HL-60/S4 treated with retinoic acid at 250 ng/mL for 4 days and 3 days (cell line): ENCODE results near the gene VWA5B2.

ENCODE experiments used
- in situ Hi-C: fragments of 300-500 bp; cut with MboI; formaldehyde crosslinking; loops from 2 replicates; pipeline ENCODE4 v1.7.0; 2022; ENCODE audit warnings: low sequenced_read_pairs

Gene VWA5B2

DNA sequence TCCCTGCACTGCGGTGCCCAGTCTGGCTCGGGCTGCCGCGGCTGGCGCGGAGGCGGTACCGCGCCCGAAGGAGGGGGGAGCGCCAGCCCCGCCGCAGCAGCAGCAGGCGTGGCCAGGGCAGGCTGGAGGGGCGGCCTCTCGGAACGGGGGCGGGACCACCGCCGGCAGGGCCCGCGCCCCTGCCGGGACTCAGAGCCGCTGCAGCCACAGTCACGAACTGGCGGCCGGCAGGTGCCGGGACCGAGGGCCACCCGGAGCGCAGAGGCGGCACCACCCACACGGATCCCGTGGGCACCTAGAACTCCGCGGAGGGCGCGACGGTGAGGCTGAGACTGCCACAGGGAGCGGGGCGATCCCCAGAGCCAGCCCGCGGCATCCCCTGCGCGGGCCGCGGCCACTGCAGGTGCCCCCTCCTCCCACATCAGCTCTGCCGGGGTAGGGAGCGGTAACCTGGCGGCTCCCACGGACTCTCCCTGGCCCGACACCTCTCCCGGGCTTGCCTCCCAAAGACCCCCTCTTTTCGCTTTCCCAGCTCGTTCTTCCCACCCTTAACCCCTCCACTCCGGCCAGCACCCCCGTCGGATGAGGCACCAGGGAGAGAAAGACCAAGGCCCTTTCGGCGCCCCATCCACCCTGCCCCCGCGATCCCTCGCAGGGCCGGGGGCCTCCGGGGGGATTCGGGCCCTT lies at the start of gene VWA5B2:
VWA5B2 (plus strand) TSS at position 192 of the 687 bp plus-strand sequence. CDS start 944 bp downstream, outside the sequence.
- in situ Hi-C loops: no loop called here

DNA sequence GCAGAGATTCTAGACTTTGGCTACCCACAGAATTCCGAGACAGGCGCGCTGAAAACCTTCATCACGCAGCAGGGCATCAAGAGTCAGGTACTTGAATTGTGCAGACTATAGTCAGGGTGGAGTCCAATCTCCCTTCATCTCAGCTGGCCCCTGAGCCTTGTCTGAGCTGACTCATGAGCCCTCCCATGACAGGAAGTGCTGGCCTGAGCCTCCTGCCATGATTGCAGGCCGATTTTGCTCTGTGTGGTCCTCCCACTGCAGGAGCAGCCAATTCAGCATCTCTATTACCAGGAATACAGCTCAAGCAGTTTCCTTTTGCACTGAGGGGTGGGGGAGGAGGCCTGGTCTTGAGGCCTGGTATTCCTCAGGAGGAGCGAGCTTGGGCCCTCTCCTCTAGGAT lies 49.2 kb upstream of the VWA5B2 start:
- in situ Hi-C loops: no loop called here

DNA sequence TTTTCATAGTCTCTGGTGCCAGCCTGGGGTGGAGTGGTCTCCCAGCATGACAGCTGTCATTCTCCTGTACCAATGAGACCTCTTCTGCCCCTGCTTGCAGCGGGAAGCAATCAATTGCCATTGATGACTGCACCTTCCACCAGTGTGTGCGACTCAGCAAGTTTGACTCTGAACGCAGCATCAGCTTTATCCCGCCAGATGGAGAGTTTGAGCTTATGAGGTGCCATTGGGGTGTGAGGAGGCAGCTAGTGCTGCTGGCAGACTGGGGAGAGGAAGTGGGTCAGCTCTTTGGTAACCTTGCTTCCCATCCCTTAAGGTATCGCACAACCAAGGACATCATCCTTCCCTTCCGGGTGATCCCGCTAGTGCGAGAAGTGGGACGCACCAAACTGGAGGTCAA lies 47.8 kb upstream of the VWA5B2 start:
- in situ Hi-C loops: no loop called here

DNA sequence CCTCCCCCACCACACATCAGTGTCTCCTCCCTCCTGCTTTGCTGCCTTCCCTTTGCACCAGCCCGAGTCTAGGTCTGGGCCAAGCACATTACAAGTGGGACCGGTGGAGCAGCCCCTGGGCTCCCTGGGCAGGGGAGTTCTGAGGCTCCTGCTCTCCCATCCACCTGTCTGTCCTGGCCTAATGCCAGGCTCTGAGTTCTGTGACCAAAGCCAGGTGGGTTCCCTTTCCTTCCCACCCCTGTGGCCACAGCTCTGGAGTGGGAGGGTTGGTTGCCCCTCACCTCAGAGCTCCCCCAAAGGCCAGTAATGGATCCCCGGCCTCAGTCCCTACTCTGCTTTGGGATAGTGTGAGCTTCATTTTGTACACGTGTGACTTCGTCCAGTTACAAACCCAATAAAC lies 45.7 kb upstream of the VWA5B2 start:
- in situ Hi-C loops: no loop called here

DNA sequence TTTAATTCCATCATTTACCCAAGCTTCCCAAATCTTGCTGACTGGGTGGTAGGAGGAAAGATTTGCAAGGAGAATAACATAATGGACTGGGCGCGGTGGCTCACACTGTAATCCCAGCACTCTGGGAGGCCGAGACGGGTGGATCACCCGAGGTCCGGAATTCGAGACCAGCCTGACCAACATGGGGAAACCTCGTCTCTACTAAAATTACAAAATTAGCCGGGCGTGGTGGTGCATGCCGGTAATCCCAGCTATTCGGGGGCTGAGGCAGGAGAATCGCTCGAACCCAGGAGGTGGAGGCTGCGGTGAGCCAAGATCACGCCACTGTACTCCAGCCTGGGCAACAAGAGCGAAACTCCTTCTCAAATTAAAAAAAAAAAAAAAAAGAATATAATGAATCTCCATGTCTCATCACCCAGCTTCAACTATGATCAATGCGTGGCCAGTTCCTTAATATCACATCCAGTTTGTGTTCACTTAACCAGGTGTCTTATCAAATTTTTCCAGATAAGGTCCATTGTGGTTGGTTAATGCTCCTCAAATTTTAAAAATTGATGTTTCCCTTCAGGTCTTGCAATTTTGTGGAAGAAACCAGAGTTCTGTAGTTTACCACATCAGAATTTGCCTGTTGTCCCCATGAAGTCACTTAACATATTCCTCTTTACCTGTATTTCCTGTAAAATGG lies 44.7 kb upstream of the VWA5B2 start:
- in situ Hi-C loops: no loop called here

DNA sequence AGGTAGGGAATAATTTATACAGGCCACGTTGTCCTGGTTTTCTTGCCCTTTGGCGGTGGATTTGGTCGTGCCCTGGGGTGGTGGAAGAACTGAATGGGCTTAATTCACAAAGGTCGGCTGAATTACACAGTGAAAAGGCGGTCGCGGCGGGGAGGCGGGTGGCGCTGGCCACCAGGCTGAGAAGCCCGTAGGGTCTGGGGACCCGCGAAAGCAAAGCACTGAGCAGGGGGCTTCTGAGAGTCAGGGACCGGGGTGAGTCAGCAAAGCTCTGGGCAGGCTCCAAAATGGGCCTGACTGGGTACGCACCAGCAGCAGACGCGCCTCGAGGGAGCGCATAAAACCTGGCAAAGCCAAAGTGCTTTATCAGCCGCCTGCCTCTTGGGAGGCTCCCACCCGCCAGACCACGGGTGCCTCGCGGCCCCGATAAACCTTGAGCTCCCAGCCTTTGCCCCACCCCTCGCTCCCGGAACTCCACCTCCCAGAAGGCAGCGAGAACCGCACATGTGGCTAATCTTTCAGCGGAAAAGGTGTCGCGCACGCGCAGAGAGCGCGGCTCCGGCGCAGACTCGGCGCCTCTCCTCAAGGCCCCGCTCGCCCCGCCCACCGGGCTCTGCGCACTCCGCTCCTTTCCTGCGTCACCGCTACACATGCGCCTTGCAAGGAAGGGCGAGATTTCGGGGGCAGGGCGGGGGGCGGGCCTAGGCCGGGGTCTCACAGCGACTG lies 43.8 kb upstream of the VWA5B2 start:
- in situ Hi-C loops: no loop called here

DNA sequence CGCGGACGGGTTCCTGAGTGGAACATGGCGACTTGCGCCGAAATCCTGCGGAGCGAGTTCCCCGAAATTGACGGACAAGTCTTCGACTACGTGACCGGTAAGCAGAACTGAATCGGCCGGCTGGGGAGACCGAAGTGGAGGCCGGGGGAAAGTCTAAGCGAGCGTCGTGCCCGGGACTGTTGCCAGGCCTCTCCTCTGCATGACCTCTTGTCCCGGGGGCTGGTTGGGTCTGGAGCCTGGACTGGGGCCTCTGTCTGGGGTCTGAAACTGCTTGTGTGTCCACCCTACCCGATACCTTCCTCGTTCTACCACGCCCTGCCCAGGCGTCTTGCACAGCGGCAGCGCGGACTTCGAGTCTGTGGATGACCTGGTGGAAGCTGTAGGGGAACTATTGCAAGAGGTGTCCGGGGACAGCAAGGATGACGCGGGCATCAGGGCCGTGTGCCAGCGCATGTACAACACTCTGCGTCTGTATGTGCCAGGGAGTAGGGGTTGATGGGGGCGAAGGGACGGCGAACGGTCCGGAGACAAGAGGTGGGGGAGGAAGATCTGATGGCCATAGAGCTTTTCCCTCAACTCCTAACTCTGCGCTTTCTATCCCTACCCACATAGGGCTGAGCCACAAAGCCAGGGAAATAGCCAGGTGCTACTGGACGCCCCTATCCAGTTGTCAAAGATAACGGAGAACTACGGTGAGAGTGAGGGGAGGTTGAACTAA lies 43.0 kb upstream of the VWA5B2 start, which contains the start of gene ABCF3:
ABCF3 (plus strand) TSS at position 16 of the 718 bp plus-strand sequence; CDS start at position 25, 9 bp downstream.
- in situ Hi-C loops: no loop called here

DNA sequence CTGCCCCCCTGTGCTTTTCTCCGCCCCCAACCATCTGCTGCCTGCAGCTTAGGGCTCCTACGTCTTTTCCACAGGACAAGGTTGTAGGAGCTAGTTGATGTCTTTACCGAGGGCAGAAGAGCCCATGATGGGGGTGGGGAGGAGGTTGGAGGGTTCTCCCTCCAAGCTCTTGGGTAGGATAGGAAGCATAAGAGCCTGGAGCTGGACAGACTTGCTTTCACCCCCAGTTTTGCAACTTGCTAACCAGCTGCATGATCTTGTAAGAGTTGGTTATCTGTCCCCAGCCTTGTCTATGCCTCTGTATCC lies 42.5 kb upstream of the VWA5B2 start:
- in situ Hi-C loops: no loop called here

DNA sequence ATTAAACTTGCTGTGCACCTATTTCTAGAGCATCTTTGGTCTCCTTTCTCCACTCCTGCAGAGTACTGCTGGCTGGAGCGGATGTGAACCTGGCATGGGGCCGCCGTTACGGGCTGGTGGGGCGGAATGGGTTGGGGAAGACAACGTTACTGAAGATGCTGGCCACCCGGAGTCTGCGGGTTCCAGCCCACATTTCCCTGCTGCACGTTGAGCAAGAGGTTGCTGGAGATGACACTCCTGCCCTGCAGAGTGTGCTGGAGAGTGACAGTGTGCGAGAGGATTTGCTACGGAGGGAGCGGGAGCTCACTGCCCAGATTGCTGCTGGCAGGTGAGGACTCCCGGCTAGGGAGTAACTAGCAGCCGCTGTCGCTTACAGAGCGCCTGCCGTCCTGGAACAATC lies 41.3 kb upstream of the VWA5B2 start:
- in situ Hi-C loops: no loop called here

DNA sequence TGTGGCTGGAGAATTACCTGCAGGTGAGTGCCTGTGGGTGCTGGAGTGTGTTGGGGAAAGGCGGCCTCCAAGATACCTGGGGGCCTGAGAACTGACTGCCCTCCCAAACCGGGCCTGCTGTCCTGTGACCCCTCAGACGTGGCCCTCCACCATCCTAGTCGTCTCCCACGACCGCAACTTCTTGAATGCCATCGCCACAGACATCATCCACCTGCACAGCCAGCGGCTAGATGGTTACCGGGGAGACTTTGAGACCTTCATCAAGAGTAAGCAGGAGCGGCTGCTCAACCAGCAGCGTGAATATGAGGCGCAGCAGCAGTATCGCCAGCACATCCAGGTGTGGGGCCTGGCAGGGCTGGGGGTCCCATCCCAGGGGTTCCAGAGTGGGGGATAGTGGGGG lies 40.0 kb upstream of the VWA5B2 start:
- in situ Hi-C loops: no loop called here

DNA sequence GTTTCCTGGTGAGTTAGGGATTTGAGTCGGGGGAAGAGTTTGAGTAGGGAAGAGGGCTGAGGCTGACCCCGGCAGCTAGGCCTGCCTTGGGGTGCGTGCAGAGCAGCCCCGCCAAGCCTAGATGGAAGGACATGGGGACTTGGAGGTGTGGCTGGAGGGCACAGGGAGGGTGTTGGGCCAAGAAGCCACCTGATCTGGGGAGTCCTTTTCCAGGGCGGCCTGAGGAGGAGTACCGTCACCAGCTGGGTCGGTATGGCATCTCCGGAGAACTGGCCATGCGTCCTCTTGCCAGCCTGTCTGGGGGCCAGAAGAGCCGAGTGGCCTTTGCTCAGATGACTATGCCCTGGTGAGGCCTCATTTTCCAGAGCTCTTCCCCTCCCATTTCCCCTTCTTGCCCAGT lies 36.5 kb upstream of the VWA5B2 start:
- in situ Hi-C loops: no loop called here

DNA sequence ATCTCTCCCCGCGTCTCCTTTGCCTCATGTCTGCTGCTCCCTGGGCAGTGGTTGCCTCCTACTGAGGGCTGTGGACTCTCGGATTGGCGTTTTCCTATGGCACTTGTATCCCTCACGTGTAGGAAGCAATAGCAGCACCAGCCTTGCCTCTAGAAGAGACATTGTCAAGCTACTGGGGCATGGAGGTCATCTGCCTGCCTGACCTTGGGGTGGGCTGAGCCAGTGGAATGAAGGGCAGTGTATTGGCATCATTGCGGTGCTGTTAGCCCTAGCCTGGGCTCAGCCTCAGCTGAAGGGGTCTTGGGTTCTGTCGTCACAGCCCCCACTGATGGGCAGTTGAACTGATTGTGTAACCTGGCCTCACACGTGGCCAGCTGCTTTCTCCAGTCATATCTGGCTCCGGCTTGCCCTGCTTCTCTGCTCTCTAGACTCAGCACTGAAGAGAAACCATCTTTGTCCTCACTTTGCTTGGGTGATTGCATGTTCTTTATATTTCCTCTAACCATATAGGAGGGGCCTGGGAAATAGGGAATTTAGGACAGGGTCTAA lies 35.3 kb upstream of the VWA5B2 start:
- in situ Hi-C loops: no loop called here

DNA sequence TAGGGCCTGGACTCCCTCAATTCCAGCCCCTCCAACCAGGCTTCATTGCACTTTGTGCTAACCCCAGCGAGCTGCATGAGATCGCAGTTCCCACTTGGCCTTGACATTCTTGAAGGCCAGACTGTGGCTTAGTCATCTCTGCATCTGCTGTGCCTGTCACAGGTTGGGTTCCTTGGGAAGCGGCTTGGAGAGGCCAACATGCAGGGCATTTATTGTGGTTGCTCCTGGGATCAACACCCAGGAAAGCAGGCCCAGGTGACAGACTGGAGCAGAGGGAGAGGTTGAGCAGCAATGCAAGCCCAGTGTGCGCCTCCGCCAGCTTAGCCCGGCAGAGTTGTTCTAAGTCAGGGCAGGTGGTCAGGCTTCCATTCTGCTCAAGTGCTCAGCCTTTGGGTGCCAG lies 32.8 kb upstream of the VWA5B2 start:
- in situ Hi-C loops: no loop called here

DNA sequence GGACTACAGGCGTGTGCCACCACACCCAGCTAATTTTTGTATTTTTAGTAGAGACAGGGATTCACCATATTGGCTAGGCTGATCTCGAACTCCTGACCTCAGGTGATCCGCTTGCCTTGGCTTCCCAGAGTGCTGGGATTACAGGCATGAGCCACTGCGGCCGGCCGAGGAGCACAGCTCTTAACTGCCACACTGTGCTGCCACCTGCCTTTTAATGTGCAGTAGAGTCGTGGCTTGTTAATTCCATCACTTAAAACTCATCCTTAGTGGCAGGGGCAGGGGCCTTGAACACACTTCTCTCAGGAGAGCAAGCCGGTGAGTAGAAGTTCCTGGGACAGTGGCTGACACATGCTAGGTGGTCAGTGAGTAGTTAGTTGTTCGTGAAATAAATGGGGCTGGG lies 30.9 kb upstream of the VWA5B2 start:
- in situ Hi-C loops: no loop called here

DNA sequence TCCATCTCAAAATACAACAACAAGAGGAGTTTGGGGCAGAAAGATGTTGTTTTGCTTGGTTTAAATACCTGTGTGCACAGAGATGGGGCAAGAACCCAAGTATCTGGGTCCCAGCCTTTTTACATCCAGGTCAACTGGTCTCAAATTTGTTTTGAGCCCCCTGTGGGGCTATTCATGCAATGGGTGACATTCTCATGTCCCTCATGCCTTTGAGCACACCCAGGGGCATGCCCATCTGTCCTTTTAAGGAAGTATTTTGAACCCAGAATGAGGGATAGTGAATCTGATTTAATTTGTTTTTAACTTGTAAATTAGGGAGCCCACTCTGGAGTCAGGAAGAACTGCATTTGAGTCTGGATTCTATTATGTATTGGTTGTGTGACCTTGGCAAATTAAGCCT lies 28.6 kb upstream of the VWA5B2 start:
- in situ Hi-C loops: no loop called here

DNA sequence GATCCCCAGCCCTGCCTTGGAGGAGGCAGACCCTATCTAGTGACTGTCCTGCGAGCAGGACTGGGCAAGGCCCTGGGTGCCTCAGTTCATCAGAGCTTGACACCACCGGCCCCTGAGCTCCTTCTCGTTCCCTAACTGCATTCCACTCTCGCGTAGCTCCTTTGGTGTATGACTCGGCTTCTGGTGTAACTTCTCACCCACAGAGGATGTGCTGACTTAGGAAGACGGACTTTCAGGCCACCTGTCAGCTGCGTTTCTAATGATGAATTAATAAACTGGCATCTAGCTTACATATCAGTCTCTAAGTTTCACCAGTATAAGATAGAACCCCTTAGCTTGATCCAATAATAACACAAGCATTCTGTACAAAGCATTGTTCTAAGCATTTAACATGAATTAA lies 25.9 kb upstream of the VWA5B2 start:
- in situ Hi-C loops: no loop called here

DNA sequence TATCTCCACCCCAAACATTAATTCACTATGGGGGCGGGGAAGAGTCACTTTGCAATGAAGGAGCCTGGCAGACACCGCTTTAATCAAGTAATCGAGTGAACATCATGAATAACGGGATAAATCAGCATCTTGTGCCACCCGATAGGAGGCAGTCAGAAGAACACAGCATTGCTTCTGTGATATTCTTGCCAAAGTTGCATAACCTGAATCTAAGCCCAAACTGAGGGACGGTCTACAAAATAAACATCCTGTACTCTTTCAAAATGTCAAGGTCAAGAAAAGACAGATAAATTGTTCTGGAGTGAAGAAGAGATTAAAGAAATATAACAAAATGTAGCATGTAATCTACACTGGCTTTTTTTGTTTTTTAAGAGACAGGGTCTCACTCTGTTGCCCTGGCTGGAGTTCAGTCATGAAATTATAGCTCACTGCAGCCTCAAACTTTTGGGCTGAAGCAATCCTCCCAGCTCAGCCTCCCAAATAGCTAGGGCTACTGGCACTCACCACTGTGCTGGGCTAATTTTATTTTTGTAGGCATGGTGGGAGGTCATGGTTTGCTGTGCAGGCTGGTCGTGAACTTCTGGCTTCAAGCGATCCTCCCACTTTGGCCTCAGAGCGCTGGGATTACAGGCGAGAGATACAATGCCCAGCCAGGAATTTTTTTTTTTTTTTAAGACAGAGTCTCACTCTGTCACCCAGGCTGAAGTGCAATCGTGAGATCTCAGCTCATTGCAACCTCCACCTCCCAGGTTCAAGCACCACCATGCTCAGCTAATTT lies 20.1 kb upstream of the VWA5B2 start:
- in situ Hi-C loops: no loop called here

DNA sequence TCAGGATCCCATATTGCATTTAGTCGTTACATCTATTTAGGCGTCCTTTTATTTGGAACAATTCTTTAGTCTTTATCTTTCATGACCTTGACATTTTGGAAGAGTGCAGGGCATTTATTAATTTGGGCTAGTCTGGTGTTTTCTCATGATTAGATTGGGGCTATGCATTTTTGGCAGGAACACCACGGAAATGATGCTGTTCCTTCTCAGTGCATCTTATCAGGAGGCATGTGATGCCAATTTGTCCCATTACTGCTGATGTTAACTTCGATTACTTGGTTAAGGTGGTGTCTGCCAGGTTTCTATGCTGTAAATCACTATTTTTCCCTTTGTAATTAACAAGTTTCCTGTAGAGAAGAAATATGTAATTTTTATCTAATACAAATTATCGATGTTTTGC lies 18.1 kb upstream of the VWA5B2 start:
- in situ Hi-C loops: no loop called here

DNA sequence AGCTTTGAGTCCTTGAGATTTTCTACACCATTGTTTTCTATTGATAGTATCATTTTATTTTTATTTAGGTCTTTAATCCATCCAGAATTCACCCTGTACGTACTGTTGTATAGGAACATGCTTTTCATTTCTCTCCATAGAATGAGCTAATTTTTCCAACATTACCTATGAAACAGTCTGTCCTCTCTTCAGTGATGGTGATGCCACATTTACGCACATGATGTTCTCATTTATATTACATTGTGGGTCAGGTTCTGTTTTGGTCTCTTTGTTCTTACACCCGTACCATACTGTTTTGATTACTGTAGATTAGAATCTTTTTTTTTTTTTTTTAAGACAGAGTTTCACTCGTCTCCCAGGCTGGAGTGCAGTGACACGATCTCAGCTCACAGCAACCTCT lies 17.7 kb upstream of the VWA5B2 start:
- in situ Hi-C loops: no loop called here

DNA sequence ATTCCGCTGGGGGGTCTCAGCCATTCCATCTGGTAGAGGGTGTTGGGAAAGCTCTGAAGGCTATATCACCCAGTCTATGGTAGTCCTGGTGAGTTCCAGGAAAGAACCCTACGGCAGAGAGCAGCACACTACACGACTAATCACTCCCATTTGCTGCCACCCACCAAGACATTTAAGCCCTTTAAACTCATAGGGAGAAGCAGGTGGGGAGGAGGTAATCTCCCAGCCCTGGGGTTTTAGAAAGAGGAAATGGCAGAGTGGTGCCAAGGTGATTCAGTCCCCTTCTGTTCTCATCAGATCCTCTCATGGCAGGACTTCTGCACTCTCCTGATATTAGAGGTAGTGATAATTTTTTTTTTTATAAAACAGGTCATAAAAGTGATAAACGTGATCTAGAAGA lies 10.6 kb upstream of the VWA5B2 start:
- in situ Hi-C loops: no loop called here

DNA sequence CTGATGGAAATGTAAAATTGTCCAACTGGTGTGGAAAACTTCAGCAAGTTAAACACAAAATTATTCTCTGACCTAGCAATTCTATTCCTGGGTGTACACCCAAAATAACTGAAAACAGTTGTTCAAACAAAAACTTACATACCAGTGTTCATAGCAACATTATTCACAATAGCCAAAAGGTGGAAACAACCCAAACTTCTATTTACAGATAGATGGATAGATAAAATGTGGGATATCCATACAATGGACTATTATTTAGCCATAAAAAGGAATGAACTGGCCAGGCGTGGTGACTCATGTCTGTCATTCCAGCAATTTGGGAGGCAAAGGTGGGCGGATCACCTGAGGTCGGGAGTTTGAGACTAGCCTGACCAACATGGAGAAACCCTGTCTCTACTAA lies 6.9 kb upstream of the VWA5B2 start:
- in situ Hi-C loops: no loop called here
